B cell (primary cell): ENCODE data around the gene SFXN5.

Source experiments
- CTCF ChIP-seq: fragments of 200-600 bp; IDR thresholded peaks from one replicate; pipeline ENCODE4 v1.8.0; 2022; ENCODE audit warnings: antibody characterized with exemption, mild to moderate bottlenecking
- EZH2 ChIP-seq: IDR thresholded peaks from 2 replicates; pipeline ENCODE4 v1.6.1; 2012; ENCODE audit warnings: borderline replicate concordance, low read depth, mild to moderate bottlenecking, moderate library complexity, low read length; ENCODE audit not compliant: insufficient read depth, poor library complexity, severe bottlenecking

GRCh38 chr2:72958542-72959385 lies 112.7 kb downstream of the SFXN5 start:
- TF ChIP-seq CTCF (no peak), EZH2 (no peak)
